ENCODE data around the gene IFI27L1.
A peak's percentile ranks its signal among the peaks of the same experiment; 100 is the strongest.

IFI27L1 gene

GRCh38 chr14:94115631-94116030 lies 34.5 kb downstream of the IFI27L1 start:
- no peak for DNase-seq

GRCh38 chr14:94116701-94117100 lies 35.6 kb downstream of the IFI27L1 start:
- DNase-seq: no peak

GRCh38 chr14:94117856-94118255 lies 36.7 kb downstream of the IFI27L1 start:
- no peak for DNase-seq

- no peak for DNase-seq
Observed at GRCh38 chr14:94119071-94119470, 38.0 kb downstream of the IFI27L1 start.

GRCh38 chr14:94120667-94121340 lies 39.7 kb downstream of the IFI27L1 start:
- DNase-seq: no peak

- no peak for DNase-seq
Observed at GRCh38 chr14:94121485-94121884, 40.4 kb downstream of the IFI27L1 start.

- DNase-seq: no peak
Observed at GRCh38 chr14:94122438-94122837, 41.3 kb downstream of the IFI27L1 start.

- no peak for DNase-seq
Observed at GRCh38 chr14:94123296-94123695, 42.2 kb downstream of the IFI27L1 start.

- no peak for DNase-seq
Observed at GRCh38 chr14:94123868-94124267, 42.8 kb downstream of the IFI27L1 start.

GRCh38 chr14:94124582-94125377 lies 43.7 kb downstream of the IFI27L1 start:
- DNase-seq: no peak

GRCh38 chr14:94125659-94126418 lies 44.7 kb downstream of the IFI27L1 start:
- no peak for DNase-seq

GRCh38 chr14:94126419-94126677 lies 45.2 kb downstream of the IFI27L1 start:
- no peak for DNase-seq

- DNase-seq: no peak
Observed at GRCh38 chr14:94126800-94127199, 45.7 kb downstream of the IFI27L1 start.

- no peak for DNase-seq
Observed at GRCh38 chr14:94127330-94127729, 46.2 kb downstream of the IFI27L1 start.

- DNase-seq: no peak
Observed at GRCh38 chr14:94128216-94128839, 47.2 kb downstream of the IFI27L1 start.

GRCh38 chr14:94129111-94129757 lies 48.1 kb downstream of the IFI27L1 start, which contains the start of gene IFI27L2:
Gene IFI27L2 (minus strand): TSS chr14:94129604. CDS start chr14:94129564, 40 bp downstream.
- DNase-seq: peak; percentile 81

GRCh38 chr14:94129758-94130414 lies 48.8 kb downstream of the IFI27L1 start:
- peak; percentile 32 for DNase-seq

- DNase-seq: peak; percentile 80
Observed at GRCh38 chr14:94132285-94132887, 51.3 kb downstream of the IFI27L1 start.

GRCh38 chr14:94135476-94135875 lies 54.4 kb downstream of the IFI27L1 start:
- DNase-seq: no peak

GRCh38 chr14:94136575-94137331 lies 55.6 kb downstream of the IFI27L1 start:
- DNase-seq: peak; percentile 87

GRCh38 chr14:94138251-94138650 lies 57.1 kb downstream of the IFI27L1 start:
- DNase-seq: no peak

All from activated CD4-positive, alpha-beta T cell treated with anti-CD3 and anti-CD28 coated beads, Interleukin-10, Interleukin-2, amounts not matched to agents 100 ng/mL and 50 ng/mL, durations not matched to agents 16 hours and 8 hours (primary cell).